RWPE1 (cell line): ENCODE results near the gene AMBRA1.
"Not testable (repeated sequence)": the region's sequence is repeated elsewhere in the genome, so short reads cannot be mapped to it uniquely, and the experiment has no call there.

Experiments used
- CTCF ChIA-PET: fragments of 350-600 bp; sonication (Branson Sonifier 250); formaldehyde crosslinking; extraction: SDS; loops from one replicate; lab custom pipeline; 2021; lab: Yijun Ruan, JAX
- POLR2A ChIA-PET: fragments of 400-600 bp; formaldehyde crosslinking; extraction: SDS; loops from one replicate; lab custom pipeline; 2020; ENCODE audit warnings: antibody characterized with exemption; ENCODE audit not compliant: low non-redundant PET; lab: Yijun Ruan, JAX
- DNase-seq: peaks from one replicate; pipeline ENCODE4 v3.0.0; 2012; ENCODE audit warnings: low spot score
- H3K27ac ChIP-seq: fragments of 450-650 bp; 2 replicates; pipeline ENCODE4 v1.5.1; 2017
- CTCF ChIP-seq: fragments of 450-650 bp; conservative IDR thresholded peaks from 2 replicates; pipeline ENCODE4 v1.5.1; 2017; ENCODE audit warnings: low read depth, mild to moderate bottlenecking

The AMBRA1 gene

GRCh38 chr11:46382646-46383403, 211.0 kb downstream of the AMBRA1 start:
- DNase-seq: no peak
- POLR2A ChIA-PET: interaction anchor here (0.6 kb wide), 1 partner anchor 45 kb away, joined by 7 read pairs; no protein-coding TSS in a partner anchor
- CTCF ChIA-PET: interaction anchor here (0.6 to 2.4 kb wide), 11 partner anchors 9 to 350 kb away, joined by 3 to 7 read pairs (median 4); no protein-coding TSS in a partner anchor
- TF ChIP-seq CTCF: peak; percentile 42
- peak overlapping the region; percentile 78; the same call in 1 of the 2 replicates for H3K27ac ChIP-seq

- no peak for DNase-seq
- ChIA-PET POLR2A (no interaction called here), CTCF (interaction anchor here (0.6 to 2.4 kb wide), 3 partner anchors 134 to 351 kb away, joined by 3 to 7 read pairs (median 4); no protein-coding TSS in a partner anchor)
- peak overlapping the region; percentile 78 for H3K27ac ChIP-seq
- TF ChIP-seq CTCF: no peak
Observed at GRCh38 chr11:46381819-46382645, 211.8 kb downstream of the AMBRA1 start.

DNA sequence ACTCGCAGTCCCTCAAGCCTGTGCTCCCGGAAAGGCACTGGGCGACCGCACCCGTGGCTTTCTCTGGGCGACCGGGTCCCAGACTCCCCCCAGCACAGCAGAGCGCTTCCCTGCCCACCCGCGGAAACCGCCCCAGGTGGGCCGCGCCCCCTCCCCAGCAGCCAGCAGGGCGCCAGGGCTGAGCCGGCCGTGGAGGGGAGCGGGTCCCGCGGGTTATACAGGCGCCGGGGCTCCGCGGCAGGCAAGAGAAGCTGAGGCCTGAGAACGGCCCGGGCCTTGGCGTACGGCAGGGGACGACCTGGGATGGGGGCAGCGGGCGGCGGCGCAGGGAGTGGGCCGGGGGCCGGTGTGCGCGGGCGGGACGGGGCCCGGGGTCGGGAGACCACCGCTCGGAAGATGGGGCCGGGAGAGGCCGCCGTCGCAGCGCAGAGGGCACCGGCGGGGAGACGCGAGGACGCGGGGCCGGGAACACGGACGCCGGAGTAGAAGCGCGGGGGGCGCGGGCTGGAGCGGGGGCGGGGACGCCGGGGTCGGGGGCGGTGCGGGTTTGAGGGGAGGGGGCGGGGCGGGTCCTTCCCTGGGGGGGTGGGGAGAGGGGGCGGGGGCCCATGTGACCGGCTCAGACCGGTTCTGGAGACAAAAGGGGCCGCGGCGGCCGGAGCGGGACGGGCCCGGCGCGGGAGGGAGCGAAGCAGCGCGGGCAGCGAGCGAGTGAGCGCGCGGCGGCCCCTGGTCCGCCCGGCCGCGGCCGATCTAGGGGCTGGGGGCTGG, 212.6 kb downstream of the AMBRA1 start, which contains the start of gene MDK:
TSS of gene MDK (plus strand) at position 622 of the 771 bp plus-strand sequence. CDS start 389 bp downstream, outside the sequence.
- no peak for TF ChIP-seq CTCF
- DNase-seq: no peak
- ChIA-PET POLR2A (no interaction called here), CTCF (interaction anchor here (2.0 kb wide), 1 partner anchor 8 kb away, joined by 11 read pairs; no protein-coding TSS in a partner anchor)
- peak within 1 kb of the TSS; percentile 78 for H3K27ac ChIP-seq

GRCh38 chr11:46380340-46381047, 213.3 kb downstream of the AMBRA1 start:
- peak; percentile 67 for DNase-seq
- CTCF ChIA-PET: interaction anchor here (1.0 to 2.0 kb wide), 2 partner anchors 9 to 28 kb away, joined by 3 to 11 read pairs; no protein-coding TSS in a partner anchor
- H3K27ac ChIP-seq: peak overlapping the region; percentile 78

GRCh38 chr11:46379482-46380293, 214.1 kb downstream of the AMBRA1 start:
- DNase-seq, POLR2A ChIA-PET: not testable (repeated sequence)
- CTCF ChIA-PET: interaction anchor here (1.0 to 2.0 kb wide), 2 partner anchors 10 to 27 kb away, joined by 3 to 11 read pairs; no protein-coding TSS in a partner anchor
- peak overlapping the region; percentile 78 for H3K27ac ChIP-seq

More at GRCh38 chr11:46380340-46381047, 213.3 kb downstream of the AMBRA1 start:
- TF ChIP-seq CTCF: no peak
- POLR2A ChIA-PET: no interaction called here
